HCT116 (cell line): ENCODE results near the gene C2CD3. TPM values are rescaled to one million over a fixed set of nuclear protein-coding genes. Genes with fewer than 3 reads are reported as not detected.

Source experiments
- ATAC-seq: fragments of 200-7000 bp; cut with Tn5 transposase; 2 replicates; pipeline ENCODE4 v1.9.1; 2020; ENCODE audit warnings: mild to moderate bottlenecking, moderate library complexity
- BruUV-seq: library from RNA; stranded (reverse); fragments of 400-500 nt; replicated peaks from 2 replicates; lab custom pipeline; 2021; lab: Mats Ljungman, UMichigan
- CTCF ChIA-PET: fragments of 300-600 bp; sonication (Branson Sonifier 250); formaldehyde crosslinking; loops from one replicate; lab custom pipeline; 2021; ENCODE audit warnings: antibody characterized with exemption; lab: Charles Lee
- POLR2A ChIA-PET: fragments of 300-600, 350-600 bp; sonication (Branson Sonifier 250); formaldehyde crosslinking; loops from one replicate; lab custom pipeline; 2021; ENCODE audit warnings: antibody characterized with exemption; lab: Charles Lee
- RAD21 ChIA-PET, 2 experiments: fragments of 300-600 bp; sonication (Branson Sonifier 250); formaldehyde crosslinking; loops; one replicate each; lab custom pipeline; 2023; ENCODE audit warnings: low total read pairs in 2 of 2; ENCODE audit not compliant: uncharacterized antibody in 2 of 2, unreplicated experiment in 2 of 2, low non-redundant PET in 1 of 2; lab: Charles Lee
- DNase-seq: peaks from one replicate; pipeline ENCODE4 v3.0.0-alpha.2; 2010; ENCODE audit warnings: low read depth, low spot score
- H2AFZ ChIP-seq: fragments of 200-600 bp; shearing (Covaris generic), sonication (generic); 2 replicates; pipeline ENCODE4 v1.6.1; 2017; ENCODE audit warnings: low read depth, mixed run types, mixed read lengths, antibody characterized with exemption, low read length; ENCODE audit not compliant: poor library complexity, severe bottlenecking
- H3K27ac ChIP-seq: 2 replicates; pipeline ENCODE4 v1.5.1; 2012; ENCODE audit warnings: low read depth, low read length
- H3K27me3 ChIP-seq: fragments of 200-600 bp; sonication (generic); 2 replicates; pipeline ENCODE4 v1.6.1; 2016; ENCODE audit warnings: mixed run types, low read length, mixed read lengths; ENCODE audit not compliant: insufficient read depth
- H3K36me3 ChIP-seq, 2 experiments: fragments of 200-500 bp in 1 of 2; fragments of 200-600 bp in 1 of 2; sonication (Bioruptor generic) in 1 of 2; sonication (generic) in 1 of 2; 2 replicates each; pipeline versions ENCODE4 v1.5.1 to v1.6.1; 2014 to 2016; ENCODE audit warnings: low read length in 2 of 2, inconsistent platforms in 1 of 2, mixed read lengths in 1 of 2, mixed run types in 1 of 2; ENCODE audit not compliant: insufficient read depth in 2 of 2, control insufficient read depth in 1 of 2
- H3K4me1 ChIP-seq, 2 experiments: fragments of 200-600 bp in 1 of 2; sonication (generic) in 1 of 2; 2 replicates each; pipeline versions ENCODE4 v1.5.1 to v1.6.1; 2012 to 2017; ENCODE audit warnings: low read length in 2 of 2, inconsistent platforms in 1 of 2, mild to moderate bottlenecking in 1 of 2, mixed read lengths in 1 of 2, mixed run types in 1 of 2, moderate library complexity in 1 of 2; ENCODE audit not compliant: insufficient read depth in 2 of 2, control insufficient read depth in 1 of 2
- H3K4me2 ChIP-seq: fragments of 200-600 bp; sonication (generic); 2 replicates; pipeline ENCODE4 v1.6.1; 2017; ENCODE audit warnings: mixed run types, low read length, mixed read lengths
- H3K4me3 ChIP-seq, 2 experiments: fragments of 200-600 bp in 1 of 2; sonication (generic) in 1 of 2; replicated peaks in 1 of 2; 2 replicates each; pipeline ENCODE4 v1.5.1; 2011 to 2016; ENCODE audit warnings: low read length in 2 of 2, control low read depth in 1 of 2, low read depth in 1 of 2, mild to moderate bottlenecking in 1 of 2, mixed read lengths in 1 of 2, mixed run types in 1 of 2
- H3K79me2 ChIP-seq: fragments of 200-600 bp; sonication (generic); 2 replicates; pipeline ENCODE4 v1.6.1; 2017; ENCODE audit warnings: mild to moderate bottlenecking, mixed run types, low read length, moderate library complexity, mixed read lengths; ENCODE audit not compliant: insufficient read depth
- H3K9ac ChIP-seq: fragments of 200-600 bp; sonication (generic); 2 replicates; pipeline ENCODE4 v1.6.1; 2016; ENCODE audit warnings: low read length, mixed read lengths
- H3K9me2 ChIP-seq: fragments of 200-600 bp; sonication (generic), shearing (Covaris generic); 2 replicates; pipeline ENCODE4 v1.6.1; 2017; ENCODE audit warnings: mixed run types, mild to moderate bottlenecking, moderate library complexity; ENCODE audit not compliant: insufficient read depth
- H3K9me3 ChIP-seq, 2 experiments: fragments of 200-500 bp in 1 of 2; fragments of 200-600 bp in 1 of 2; sonication (Bioruptor generic) in 1 of 2; sonication (generic) in 1 of 2; 2 replicates each; pipeline ENCODE4 v1.6.1; 2014 to 2017; ENCODE audit warnings: low read length in 2 of 2, mixed read lengths in 2 of 2, inconsistent platforms in 1 of 2, low read depth in 1 of 2, mild to moderate bottlenecking in 1 of 2, mixed run types in 1 of 2, moderate library complexity in 1 of 2; ENCODE audit not compliant: control insufficient read depth in 1 of 2, insufficient read depth in 1 of 2
- H4K20me1 ChIP-seq: fragments of 200-600 bp; sonication (generic), shearing (Covaris generic); 2 replicates; pipeline ENCODE4 v1.6.1; 2017; ENCODE audit warnings: mixed run types, mild to moderate bottlenecking, moderate library complexity; ENCODE audit not compliant: insufficient read depth
- CBX3 ChIP-seq: IDR thresholded peaks from 2 replicates; pipeline ENCODE4 v1.6.1; 2012; ENCODE audit warnings: low read depth
- CEBPB ChIP-seq: IDR thresholded peaks from 2 replicates; pipeline ENCODE4 v1.6.1; 2012; ENCODE audit warnings: low read depth
- ELF1 ChIP-seq: IDR thresholded peaks from 2 replicates; pipeline ENCODE4 v1.6.1; 2012; ENCODE audit warnings: low read depth, borderline replicate concordance
- EZH2 ChIP-seq: fragments of 200-600 bp; sonication (generic); IDR thresholded peaks from 2 replicates; pipeline ENCODE4 v1.6.1; 2017; ENCODE audit warnings: antibody characterized with exemption, mixed run types
- EZH2phosphoT487 ChIP-seq: fragments of 200-600 bp; IDR thresholded peaks from 2 replicates; pipeline ENCODE4 v1.6.1; 2018; ENCODE audit warnings: antibody characterized with exemption, borderline replicate concordance
- JUND ChIP-seq: IDR thresholded peaks from 2 replicates; pipeline ENCODE4 v1.6.1; 2012
- POLR2A ChIP-seq: IDR thresholded peaks from 2 replicates; pipeline ENCODE4 v1.7.0; 2011; ENCODE audit warnings: borderline replicate concordance; ENCODE audit not compliant: insufficient read depth, insufficient read length; ENCODE audit errors: extremely low read depth
- POLR2AphosphoS5 ChIP-seq: IDR thresholded peaks from 2 replicates; pipeline ENCODE4 v1.6.1; 2011; ENCODE audit warnings: mild to moderate bottlenecking, low read depth, low read length, moderate library complexity
- SIN3A ChIP-seq: IDR thresholded peaks from 2 replicates; pipeline ENCODE4 v1.6.1; 2012; ENCODE audit warnings: low read depth
- SP1 ChIP-seq: IDR thresholded peaks from 2 replicates; pipeline ENCODE4 v1.6.1; 2012; ENCODE audit warnings: low read depth
- SRF ChIP-seq: IDR thresholded peaks from 2 replicates; pipeline ENCODE4 v1.6.1; 2012; ENCODE audit warnings: low read depth
- TCF7L2 ChIP-seq: IDR thresholded peaks from 2 replicates; pipeline ENCODE4 v1.7.0; 2011; ENCODE audit warnings: borderline replicate concordance, inconsistent platforms; ENCODE audit not compliant: insufficient read depth, insufficient read length; ENCODE audit errors: extremely low read depth
- YY1 ChIP-seq: IDR thresholded peaks from 2 replicates; pipeline ENCODE4 v1.6.1; 2011; ENCODE audit warnings: low read length, low read depth, moderate library complexity, mild to moderate bottlenecking; ENCODE audit not compliant: insufficient replicate concordance; ENCODE audit errors: extremely low read depth
- ZFX ChIP-seq: fragments of 450-650 bp; IDR thresholded peaks from 2 replicates; pipeline ENCODE4 v1.6.1; 2017
- ZNF274 ChIP-seq: fragments of 200-500 bp; sonication (Bioruptor generic); IDR thresholded peaks from 2 replicates; pipeline ENCODE4 v1.6.1; 2014; ENCODE audit warnings: mild to moderate bottlenecking, low read depth, low read length, inconsistent platforms
- intact Hi-C: fragments of 100-400 bp; cut with micrococcal nuclease; formaldehyde crosslinking; loops from 2 replicates; pipeline ENCODE4 v1.10.0; 2022
- total RNA-seq: library from RNA; stranded (reverse); gene quantifications from one replicate; pipeline ENCODE4 v1.2.1, GENCODE V29; 2021; ENCODE audit not compliant: unreplicated experiment
- TF ChIP-seq, protein P1 (sequence below): IDR thresholded peaks from 2 replicates; pipeline ENCODE4 v1.6.1; 2011; ENCODE audit warnings: mild to moderate bottlenecking, low read length, moderate library complexity; ENCODE audit not compliant: insufficient replicate concordance; ENCODE audit errors: extremely low read depth
- TF ChIP-seq, protein P2 (sequence below): IDR thresholded peaks from 2 replicates; pipeline ENCODE4 v1.6.1; 2012; ENCODE audit warnings: low read depth
- TF ChIP-seq, protein P3 (sequence below), 3 experiments: fragments of 200-600 bp in 1 of 3; sonication (generic) in 1 of 3; IDR thresholded peaks in 2 of 3; conservative IDR thresholded peaks in 1 of 3; 2 replicates each; pipeline ENCODE4 v1.5.1; 2012 to 2017; ENCODE audit warnings: low read depth in 2 of 3, low read length in 2 of 3, antibody characterized with exemption in 1 of 3, borderline replicate concordance in 1 of 3, control low read depth in 1 of 3, mild to moderate bottlenecking in 1 of 3, mixed read lengths in 1 of 3, mixed run types in 1 of 3, moderate library complexity in 1 of 3; ENCODE audit not compliant: insufficient read depth in 1 of 3
- TF ChIP-seq, protein P4 (sequence below): IDR thresholded peaks from 2 replicates; pipeline ENCODE4 v1.6.1; 2012

Gene C2CD3
- total RNA-seq, 1 experiment from 2014 or later: 30.6 TPM

DNA sequence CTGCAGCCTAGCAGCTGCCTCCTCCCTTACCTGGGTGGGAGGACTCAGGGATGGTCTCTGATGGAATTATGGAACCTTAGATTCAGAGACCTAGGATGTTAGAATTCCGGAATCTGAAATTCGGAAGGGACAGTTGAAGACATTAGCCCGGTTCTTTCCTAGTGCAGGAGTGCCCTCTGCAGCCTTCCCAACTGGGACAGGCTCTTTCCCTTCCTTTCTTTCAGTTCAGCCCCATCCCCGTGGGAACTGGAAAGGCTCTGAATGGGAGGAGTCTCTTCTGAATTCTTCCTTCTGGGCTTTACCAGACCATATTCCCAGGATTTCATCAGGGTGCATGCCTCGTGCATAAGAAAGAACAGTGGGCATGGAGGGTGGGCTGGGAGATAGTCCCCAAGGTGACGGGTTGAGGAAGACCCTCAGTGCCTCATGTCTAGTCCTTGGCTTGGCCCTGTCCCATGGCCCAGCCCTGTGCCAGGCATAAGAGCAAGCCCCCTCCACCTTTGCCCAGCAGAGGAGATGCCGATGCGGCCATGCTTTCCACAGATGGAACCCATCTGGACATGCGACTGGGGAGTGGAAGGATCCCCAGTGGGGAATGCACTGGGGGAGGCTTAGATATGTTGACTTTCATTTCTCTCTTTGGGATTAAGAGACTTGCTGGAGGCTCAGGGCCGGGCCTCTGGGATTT lies 205.6 kb downstream of the C2CD3 start:
- Histone ChIP-seq H3K36me3 (no peaks in the 10 kb centered on the region), H3K9me2 (no peaks in the 10 kb centered on the region), H3K27me3 (no peaks in the 10 kb centered on the region), H2AFZ (no peak overlapping the region), H4K20me1 (no peaks in the 10 kb centered on the region), H3K4me2 (peak overlapping the region; percentile 44; the same call in 1 of the 2 replicates), H3K4me3 (no peak overlapping the region), H3K4me1 (peaks cover 0 to 5% of the 10 kb centered on the region in 2 experiments; a peak in 2 of 4 replicates), H3K9me3 (no peaks in the 10 kb centered on the region), H3K27ac (no peak overlapping the region), H3K79me2 (no peaks in the 10 kb centered on the region), H3K9ac (no peak overlapping the region)
- POLR2A ChIA-PET: interaction anchor here (0.6 to 0.7 kb wide), 2 partner anchors 16 to 17 kb away, joined by 3 to 4 read pairs; partner anchors contain the start of gene UCP2
- CTCF ChIA-PET: no interaction called here
- no TSS peak for BruUV-seq
- intact Hi-C loops: loop anchor here (1.0 to 10.0 kb wide), 2 partner anchors 206 to 240 kb away; partner anchors contain the start of genes C2CD3 and PPME1
- RAD21 ChIA-PET: no interaction called here
- no peak for ATAC-seq
- TF ChIP-seq YY1 (no peak), ELF1 (no peak), SRF (no peak), POLR2A (no peak), CEBPB (no peak), CBX3 (no peak), POLR2AphosphoS5 (no peak), SP1 (no peak), EZH2phosphoT487 (no peak), ZNF274 (no peak), JUND (no peak), TCF7L2 (no peak), SIN3A (no peak), ZFX (no peak), EZH2 (no peak)
- TF ChIP-seq, protein P1, sequence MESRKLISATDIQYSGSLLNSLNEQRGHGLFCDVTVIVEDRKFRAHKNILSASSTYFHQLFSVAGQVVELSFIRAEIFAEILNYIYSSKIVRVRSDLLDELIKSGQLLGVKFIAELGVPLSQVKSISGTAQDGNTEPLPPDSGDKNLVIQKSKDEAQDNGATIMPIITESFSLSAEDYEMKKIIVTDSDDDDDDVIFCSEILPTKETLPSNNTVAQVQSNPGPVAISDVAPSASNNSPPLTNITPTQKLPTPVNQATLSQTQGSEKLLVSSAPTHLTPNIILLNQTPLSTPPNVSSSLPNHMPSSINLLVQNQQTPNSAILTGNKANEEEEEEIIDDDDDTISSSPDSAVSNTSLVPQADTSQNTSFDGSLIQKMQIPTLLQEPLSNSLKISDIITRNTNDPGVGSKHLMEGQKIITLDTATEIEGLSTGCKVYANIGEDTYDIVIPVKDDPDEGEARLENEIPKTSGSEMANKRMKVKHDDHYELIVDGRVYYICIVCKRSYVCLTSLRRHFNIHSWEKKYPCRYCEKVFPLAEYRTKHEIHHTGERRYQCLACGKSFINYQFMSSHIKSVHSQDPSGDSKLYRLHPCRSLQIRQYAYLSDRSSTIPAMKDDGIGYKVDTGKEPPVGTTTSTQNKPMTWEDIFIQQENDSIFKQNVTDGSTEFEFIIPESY: no peak
- TF ChIP-seq, protein P2, sequence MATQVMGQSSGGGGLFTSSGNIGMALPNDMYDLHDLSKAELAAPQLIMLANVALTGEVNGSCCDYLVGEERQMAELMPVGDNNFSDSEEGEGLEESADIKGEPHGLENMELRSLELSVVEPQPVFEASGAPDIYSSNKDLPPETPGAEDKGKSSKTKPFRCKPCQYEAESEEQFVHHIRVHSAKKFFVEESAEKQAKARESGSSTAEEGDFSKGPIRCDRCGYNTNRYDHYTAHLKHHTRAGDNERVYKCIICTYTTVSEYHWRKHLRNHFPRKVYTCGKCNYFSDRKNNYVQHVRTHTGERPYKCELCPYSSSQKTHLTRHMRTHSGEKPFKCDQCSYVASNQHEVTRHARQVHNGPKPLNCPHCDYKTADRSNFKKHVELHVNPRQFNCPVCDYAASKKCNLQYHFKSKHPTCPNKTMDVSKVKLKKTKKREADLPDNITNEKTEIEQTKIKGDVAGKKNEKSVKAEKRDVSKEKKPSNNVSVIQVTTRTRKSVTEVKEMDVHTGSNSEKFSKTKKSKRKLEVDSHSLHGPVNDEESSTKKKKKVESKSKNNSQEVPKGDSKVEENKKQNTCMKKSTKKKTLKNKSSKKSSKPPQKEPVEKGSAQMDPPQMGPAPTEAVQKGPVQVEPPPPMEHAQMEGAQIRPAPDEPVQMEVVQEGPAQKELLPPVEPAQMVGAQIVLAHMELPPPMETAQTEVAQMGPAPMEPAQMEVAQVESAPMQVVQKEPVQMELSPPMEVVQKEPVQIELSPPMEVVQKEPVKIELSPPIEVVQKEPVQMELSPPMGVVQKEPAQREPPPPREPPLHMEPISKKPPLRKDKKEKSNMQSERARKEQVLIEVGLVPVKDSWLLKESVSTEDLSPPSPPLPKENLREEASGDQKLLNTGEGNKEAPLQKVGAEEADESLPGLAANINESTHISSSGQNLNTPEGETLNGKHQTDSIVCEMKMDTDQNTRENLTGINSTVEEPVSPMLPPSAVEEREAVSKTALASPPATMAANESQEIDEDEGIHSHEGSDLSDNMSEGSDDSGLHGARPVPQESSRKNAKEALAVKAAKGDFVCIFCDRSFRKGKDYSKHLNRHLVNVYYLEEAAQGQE: no peak
- TF ChIP-seq, protein P3, sequence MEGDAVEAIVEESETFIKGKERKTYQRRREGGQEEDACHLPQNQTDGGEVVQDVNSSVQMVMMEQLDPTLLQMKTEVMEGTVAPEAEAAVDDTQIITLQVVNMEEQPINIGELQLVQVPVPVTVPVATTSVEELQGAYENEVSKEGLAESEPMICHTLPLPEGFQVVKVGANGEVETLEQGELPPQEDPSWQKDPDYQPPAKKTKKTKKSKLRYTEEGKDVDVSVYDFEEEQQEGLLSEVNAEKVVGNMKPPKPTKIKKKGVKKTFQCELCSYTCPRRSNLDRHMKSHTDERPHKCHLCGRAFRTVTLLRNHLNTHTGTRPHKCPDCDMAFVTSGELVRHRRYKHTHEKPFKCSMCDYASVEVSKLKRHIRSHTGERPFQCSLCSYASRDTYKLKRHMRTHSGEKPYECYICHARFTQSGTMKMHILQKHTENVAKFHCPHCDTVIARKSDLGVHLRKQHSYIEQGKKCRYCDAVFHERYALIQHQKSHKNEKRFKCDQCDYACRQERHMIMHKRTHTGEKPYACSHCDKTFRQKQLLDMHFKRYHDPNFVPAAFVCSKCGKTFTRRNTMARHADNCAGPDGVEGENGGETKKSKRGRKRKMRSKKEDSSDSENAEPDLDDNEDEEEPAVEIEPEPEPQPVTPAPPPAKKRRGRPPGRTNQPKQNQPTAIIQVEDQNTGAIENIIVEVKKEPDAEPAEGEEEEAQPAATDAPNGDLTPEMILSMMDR (IDR thresholded peaks at IDR 0.05 in 2 of 3, conservative IDR thresholded peaks at IDR 0.05 in 1 of 3; ENCODE audit: borderline replicate concordance in 1 of 3, insufficient read depth in 1 of 3, low read depth in 2 of 3, low read length in 2 of 3): no peak
- TF ChIP-seq, protein P4, sequence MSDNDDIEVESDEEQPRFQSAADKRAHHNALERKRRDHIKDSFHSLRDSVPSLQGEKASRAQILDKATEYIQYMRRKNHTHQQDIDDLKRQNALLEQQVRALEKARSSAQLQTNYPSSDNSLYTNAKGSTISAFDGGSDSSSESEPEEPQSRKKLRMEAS: no peak
- no peak for DNase-seq
